DMS114 treated with DMSO at 0.1 percent for 48 hours (cell line): ENCODE measurements around the gene SCYL3.

ENCODE experiments used
- DNase-seq: peaks from one replicate; lab custom pipeline; 2025; ENCODE audit not compliant: unreplicated experiment; lab: John Stamatoyannopoulos, UW

Gene SCYL3

GRCh38 chr1:169899519-169900217 is 6.0 kb upstream of the SCYL3 start:
- no peak for DNase-seq

GRCh38 chr1:169896013-169896412 is 2.3 kb upstream of the SCYL3 start:
- no peak for DNase-seq

- DNase-seq, result no peak
These were observed 889 bp upstream of the SCYL3 start for GRCh38 chr1:169894424-169895145.

- no peak for DNase-seq
These were observed 610 bp downstream of the SCYL3 start for GRCh38 chr1:169892927-169893644.

- DNase-seq, result no peak
These were observed 1.3 kb downstream of the SCYL3 start for GRCh38 chr1:169892176-169892926.

- no peak for DNase-seq
These were observed 2.2 kb downstream of the SCYL3 start for GRCh38 chr1:169891539-169891885.

GRCh38 chr1:169890761-169891538 is 2.7 kb downstream of the SCYL3 start:
- DNase-seq, result no peak

- DNase-seq, result no peak
These were observed 3.8 kb downstream of the SCYL3 start for GRCh38 chr1:169889871-169890270.

GRCh38 chr1:169886931-169887330 is 6.8 kb downstream of the SCYL3 start:
- DNase-seq, result no peak

- no peak for DNase-seq
These were observed 7.3 kb downstream of the SCYL3 start for GRCh38 chr1:169886422-169886821.

GRCh38 chr1:169885207-169885606 is 8.5 kb downstream of the SCYL3 start:
- DNase-seq, result no peak

- no peak for DNase-seq
These were observed 9.1 kb downstream of the SCYL3 start for GRCh38 chr1:169884634-169885033.

GRCh38 chr1:169882039-169882511 is 11.6 kb downstream of the SCYL3 start:
- DNase-seq, result no peak

GRCh38 chr1:169879034-169879840 is 14.5 kb downstream of the SCYL3 start:
- no peak for DNase-seq

GRCh38 chr1:169878498-169878897 is 15.2 kb downstream of the SCYL3 start:
- DNase-seq, result no peak

GRCh38 chr1:169877800-169878491 is 15.8 kb downstream of the SCYL3 start:
- DNase-seq, result no peak

GRCh38 chr1:169874229-169874628 is 19.5 kb downstream of the SCYL3 start:
- no peak for DNase-seq

- no peak for DNase-seq
These were observed 20.0 kb downstream of the SCYL3 start for GRCh38 chr1:169873582-169874199.

- DNase-seq, result no peak
These were observed 20.8 kb downstream of the SCYL3 start for GRCh38 chr1:169872906-169873305.
